Ammon's horn (tissue), 1 donor: ENCODE data around the gene KRT38.
A peak's percentile ranks its signal among the peaks of the same experiment; 100 is the strongest.

Experiments used
- DNase-seq: peaks from one replicate; pipeline ENCODE4 v3.0.0-alpha.2; 2016; ENCODE audit warnings: low spot score

KRT38 gene

DNA sequence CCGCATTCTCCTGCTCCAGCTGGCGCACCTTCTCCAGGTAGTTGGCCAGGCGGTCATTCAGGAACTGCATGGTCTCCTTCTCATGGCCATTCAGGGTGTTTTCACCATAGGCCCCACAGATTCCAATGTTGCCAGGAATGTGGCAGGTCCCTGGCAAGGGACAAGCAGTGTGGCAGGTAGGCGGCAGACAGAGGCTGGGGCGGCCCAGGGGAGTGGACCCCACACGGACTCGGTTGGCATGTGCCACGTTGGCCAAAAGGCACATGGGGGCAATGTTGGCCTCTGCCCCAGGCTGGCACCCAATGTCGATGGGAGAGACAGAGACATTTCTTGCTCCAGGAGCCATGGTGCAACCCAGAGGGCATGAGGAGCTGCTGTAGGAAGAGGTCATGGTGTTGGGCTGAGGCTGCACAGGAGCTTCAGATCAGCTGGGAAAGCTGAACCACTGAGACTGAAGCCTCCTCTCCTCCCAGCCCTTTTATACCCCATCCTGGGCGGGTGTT is at the start of gene KRT38:
Gene KRT38, minus strand, starts transcription at position 453 of the 503 bp plus-strand sequence. Its CDS starts 62 bp downstream, at position 391.
- no peak for DNase-seq

- DNase-seq, result no peak
Observed at GRCh38 chr17:41489531-41489930, 48.7 kb upstream of the KRT38 start, which contains the start of gene KRT36. Gene KRT36, minus strand, starts transcription at chr17:41489910. Its CDS starts 46 bp downstream, at chr17:41489864.

DNA sequence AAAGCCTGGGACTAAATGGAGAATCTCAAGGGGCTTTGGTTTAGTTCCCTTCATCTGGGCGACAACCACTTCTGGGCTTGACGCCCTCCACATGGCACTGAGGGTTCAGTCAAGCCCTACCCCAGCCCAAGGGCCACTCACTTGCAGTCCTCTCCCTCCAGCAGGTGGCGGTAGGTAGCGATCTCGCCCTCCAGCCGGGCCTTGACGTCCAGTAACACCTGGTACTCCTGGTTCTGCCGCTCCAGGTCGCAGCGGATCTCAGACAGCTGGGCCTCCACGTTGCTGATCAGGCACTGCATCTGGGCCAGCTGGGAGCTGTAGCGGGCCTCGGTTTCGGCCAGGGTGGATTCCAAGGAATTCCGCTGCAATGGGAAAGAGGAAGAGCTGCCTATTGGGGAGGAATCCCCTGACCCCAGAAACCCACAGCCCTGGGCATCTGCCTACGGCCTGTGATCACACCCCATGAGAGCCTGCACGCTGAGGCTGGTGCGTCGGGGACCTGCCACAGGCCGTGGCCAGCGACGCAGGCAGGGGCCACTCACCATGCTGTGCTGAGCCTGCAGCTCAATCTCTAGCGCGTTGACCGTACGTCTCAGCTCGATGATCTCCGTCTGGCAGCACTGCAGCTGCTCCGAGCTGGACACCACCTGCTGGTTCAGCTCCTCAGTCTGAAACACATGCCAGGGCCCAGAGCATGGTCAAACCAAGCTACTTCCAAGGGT is 46.2 kb upstream of the KRT38 start:
- DNase-seq, result no peak

DNA sequence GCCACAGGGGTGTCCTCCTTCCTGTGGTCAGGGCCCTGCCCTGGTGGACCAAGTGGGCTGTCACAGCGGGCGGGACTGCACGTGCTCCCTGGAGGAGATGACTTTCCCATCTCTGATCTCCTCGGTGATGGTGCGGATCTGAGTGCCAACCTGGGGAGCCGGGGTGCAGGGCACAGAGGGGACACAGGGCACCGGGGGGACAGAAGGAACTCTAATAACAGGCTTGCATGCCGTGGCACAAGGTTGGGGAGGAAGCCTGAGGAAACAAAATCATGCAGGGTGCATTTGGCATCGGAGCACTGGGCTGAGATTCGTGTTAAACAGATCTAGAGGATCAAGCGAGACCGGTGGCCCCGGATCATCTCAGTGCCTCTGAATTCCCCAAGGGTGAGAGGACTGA is 45.5 kb upstream of the KRT38 start:
- DNase-seq, result no peak

GRCh38 chr17:41484920-41485904 is 44.4 kb upstream of the KRT38 start:
- no peak for DNase-seq

DNA sequence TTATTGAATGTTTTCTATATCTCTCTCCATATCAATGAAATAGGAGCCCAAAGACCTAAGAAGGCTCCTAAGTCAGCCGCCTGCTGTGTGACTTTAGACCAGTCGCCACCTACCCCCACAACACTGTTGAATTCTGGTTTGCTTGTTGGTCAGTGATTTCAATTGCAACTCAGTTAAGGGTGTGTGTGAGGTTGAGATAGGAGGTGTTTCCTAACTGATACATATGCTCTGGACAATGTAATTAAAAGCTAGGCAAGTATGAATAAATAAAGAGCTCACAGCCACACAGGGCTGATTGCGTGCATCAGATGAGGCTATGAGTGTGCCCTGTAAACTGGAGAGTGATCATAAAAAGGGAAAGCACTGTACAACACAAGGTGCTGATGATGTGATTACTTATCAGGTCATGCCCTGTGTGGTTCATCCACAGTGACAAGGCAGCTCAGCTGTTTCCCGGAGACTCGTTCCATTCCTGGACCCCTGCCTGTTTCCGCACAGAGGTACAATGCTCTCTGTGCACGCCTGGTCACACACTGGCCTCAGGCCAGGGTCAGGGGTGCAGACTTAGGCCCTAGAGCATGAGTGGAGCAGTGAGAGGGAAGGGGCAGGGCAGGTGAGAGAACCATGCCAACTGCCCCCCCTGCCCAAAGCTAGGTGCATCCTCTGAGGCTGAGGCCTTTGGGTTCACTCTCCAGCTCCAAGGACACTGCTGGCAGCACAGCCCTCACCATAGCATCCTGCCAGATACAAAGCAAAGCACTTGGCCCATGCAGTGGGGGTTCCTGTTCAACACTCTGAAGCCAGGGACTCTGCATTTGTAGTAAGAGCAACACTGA is 43.4 kb upstream of the KRT38 start:
- no peak for DNase-seq

DNA sequence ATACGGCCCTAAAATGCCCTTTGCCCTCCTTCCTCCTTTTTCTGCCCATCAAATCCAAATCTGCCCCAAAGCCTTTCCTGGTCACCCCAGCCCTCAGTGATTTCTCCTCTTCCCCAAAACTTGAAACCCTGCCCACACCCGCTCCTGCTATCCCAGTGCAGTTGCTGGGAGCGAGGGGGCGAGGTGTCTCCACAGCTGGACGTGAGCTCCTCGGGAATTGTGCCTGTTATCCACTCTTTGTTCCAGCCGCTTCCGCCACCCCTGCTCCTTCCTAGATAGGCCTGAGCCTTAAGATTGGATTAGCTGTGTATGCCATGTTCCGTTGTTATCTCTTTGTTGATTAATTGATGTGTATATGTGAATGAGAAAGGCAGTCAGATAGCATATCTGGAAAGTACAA is 42.7 kb upstream of the KRT38 start:
- no peak for DNase-seq

- no peak for DNase-seq
Observed at GRCh38 chr17:41481036-41481435, 40.3 kb upstream of the KRT38 start, which contains the start of gene KRT35. Gene KRT35, minus strand, starts transcription at chr17:41481151. Its CDS starts 54 bp downstream, at chr17:41481097.

DNA sequence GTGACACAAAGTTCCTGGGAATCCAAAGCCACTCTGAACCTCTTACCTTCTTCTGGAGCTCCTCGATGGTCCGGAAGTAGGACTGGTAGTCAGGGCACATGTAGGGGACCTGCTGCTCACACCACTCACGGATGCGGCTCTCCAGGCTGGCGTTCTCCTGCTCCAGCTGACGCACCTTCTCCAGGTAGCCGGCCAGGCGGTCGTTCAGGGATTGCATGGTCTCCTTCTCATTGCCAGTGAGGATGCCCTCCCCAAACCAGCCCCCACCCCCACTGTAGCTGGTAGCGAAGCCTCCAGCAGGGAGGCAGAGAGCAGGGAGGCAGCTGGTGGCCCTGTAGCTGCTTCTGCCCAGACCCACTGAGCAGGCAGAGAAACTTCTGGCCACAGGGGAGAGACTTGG is 39.8 kb upstream of the KRT38 start:
- DNase-seq, result no peak

GRCh38 chr17:41480136-41480535 is 39.4 kb upstream of the KRT38 start:
- DNase-seq, result no peak

GRCh38 chr17:41478237-41478636 is 37.5 kb upstream of the KRT38 start:
- DNase-seq, result no peak

DNA sequence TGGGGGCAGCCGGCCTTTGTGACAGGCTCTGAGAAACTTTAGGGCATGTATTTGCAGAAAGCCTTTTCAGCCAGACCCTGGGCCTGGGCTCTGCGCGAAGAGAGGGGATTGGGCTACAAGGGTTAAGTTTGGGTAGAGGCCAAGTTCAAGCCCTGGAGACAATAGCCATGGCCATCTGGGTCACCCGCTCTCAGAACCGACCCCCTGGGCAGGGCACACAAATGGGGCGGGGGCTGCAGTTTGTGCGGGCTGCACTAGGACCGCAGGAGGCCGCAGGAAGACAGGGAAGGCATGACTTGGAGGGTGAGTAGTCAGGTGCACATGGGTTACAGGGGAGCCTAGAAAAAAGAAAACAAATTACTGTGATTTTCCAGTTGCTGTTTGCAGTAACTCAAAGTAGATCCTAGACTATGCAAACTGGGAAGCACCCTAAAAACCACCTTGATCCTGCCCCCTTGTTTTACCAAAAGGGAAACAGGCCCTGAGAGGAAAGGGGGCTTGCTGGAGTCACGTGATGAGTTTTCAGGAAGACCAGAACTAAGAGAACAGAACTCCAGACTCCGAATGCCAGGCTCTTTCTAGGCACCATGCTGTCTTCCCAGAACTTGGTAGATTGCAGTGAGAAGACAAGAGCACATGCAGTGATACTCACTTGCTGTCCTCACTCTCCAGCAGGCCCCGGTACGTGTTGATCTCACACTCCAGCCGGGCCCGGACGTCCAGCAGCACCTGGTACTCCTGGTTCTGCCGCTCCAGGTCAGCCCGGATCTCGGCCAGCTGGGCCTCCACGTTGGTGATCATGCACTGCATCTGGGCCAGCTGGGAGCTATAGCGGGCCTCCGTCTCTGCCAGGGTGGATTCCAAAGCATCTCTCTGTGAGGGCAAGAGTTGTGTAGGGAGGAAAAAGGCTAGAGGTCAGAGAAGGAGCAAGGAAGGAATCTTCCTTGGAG is 36.4 kb upstream of the KRT38 start:
- DNase-seq, result no peak

GRCh38 chr17:41475421-41475820 is 34.6 kb upstream of the KRT38 start:
- DNase-seq, result no peak

GRCh38 chr17:41474863-41475262 is 34.1 kb upstream of the KRT38 start:
- DNase-seq, result no peak

GRCh38 chr17:41468346-41468745 is 27.6 kb upstream of the KRT38 start:
- DNase-seq, result no peak

GRCh38 chr17:41467561-41467960 is 26.8 kb upstream of the KRT38 start:
- DNase-seq, result no peak

DNA sequence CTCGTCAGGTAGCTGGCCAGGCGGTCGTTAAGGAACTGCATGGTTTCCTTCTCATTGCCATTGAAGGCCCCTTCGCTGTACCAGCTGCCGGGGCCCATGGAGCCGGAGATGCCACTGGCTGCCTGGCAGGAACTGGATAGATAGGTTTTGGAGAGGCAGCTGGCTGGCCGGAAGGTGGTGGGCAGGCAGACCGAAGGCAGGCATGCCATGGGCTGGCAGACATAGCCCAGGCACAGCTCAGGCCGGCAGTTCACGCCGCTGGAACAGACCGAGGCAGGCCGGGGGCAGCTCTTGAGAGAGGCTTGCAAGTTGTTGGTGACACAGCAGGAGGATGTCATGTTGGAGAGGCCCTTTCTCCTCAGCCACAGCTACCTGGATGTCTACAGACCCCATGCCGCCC is 26.2 kb upstream of the KRT38 start, which contains the start of gene KRT32:
Gene KRT32, minus strand, starts transcription at position 399 of the 400 bp plus-strand sequence. Its CDS starts 61 bp downstream, at position 338.
- DNase-seq, result no peak

- peak; percentile 45 for DNase-seq
Observed at GRCh38 chr17:41464682-41465081, 23.9 kb upstream of the KRT38 start.

DNA sequence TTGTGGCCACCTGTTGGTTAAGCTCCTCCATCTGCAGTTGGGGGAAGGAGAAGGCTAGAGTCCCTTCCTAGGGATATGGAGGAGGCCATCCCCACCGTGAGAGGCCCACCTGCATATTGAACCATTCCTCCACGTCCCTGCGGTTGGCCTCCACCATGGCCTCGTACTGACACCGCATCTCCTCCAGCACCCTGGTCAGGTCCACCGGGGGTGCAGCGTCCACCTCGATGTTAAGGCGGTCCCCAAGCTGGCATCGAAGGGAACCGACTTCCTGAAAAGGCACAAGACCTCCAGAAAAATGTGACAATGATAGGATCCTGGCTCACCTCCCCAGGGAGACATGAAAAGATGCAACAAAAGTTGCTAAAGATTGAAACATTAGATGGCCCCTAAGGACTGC is 23.4 kb upstream of the KRT38 start:
- DNase-seq, result no peak

DNA sequence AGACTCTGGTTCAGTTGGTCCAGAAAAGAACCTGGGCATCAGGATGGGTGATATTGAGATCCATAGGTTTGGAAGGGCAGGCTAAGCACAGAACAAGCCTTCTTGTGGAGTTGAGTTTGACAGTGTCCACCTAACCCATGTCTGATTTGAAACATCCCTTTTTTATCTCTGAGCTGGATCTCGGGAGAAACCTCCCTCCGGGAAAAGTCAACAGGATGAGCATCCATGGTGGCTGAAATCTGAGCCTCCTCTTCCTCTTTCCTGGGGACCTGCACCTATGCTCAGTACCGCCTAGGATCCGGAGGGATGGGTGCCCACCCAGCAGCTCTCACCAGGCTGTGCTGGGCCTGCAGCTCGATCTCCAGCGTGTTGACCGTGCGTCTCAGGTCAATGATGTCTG is 23.0 kb upstream of the KRT38 start:
- no peak for DNase-seq
